Loucy (cell line): Measurements from ENCODE around the gene TENM4.

Source experiments
- H2AFZ ChIP-seq: fragments of 200-600 bp; sonication (generic); 2 replicates; pipeline ENCODE4 v1.6.0; 2016; ENCODE audit warnings: antibody characterized with exemption, mild to moderate bottlenecking, low read length, moderate library complexity
- H3F3A ChIP-seq: fragments of 200-600 bp; 2 replicates; pipeline ENCODE4 v1.6.0; 2016; ENCODE audit warnings: antibody characterized with exemption, low read depth, mild to moderate bottlenecking
- H3K27me3 ChIP-seq: fragments of 200-600 bp; sonication (generic); 2 replicates; pipeline ENCODE4 v1.6.1; 2014; ENCODE audit warnings: low read length, mild to moderate bottlenecking; ENCODE audit not compliant: insufficient read depth, poor library complexity, severe bottlenecking
- H3K36me3 ChIP-seq: fragments of 200-600 bp; sonication (generic); 2 replicates; pipeline ENCODE4 v1.6.1; 2016; ENCODE audit warnings: low read length; ENCODE audit not compliant: insufficient read depth
- H3K4me1 ChIP-seq: fragments of 200-600 bp; sonication (generic); 2 replicates; pipeline ENCODE4 v1.5.1; 2014; ENCODE audit warnings: low read length, mild to moderate bottlenecking; ENCODE audit not compliant: insufficient read depth, poor library complexity, severe bottlenecking
- H3K4me2 ChIP-seq: fragments of 200-600 bp; sonication (generic); 2 replicates; pipeline ENCODE4 v1.6.0; 2014; ENCODE audit warnings: antibody characterized with exemption, low read length, low read depth, mild to moderate bottlenecking; ENCODE audit not compliant: poor library complexity, severe bottlenecking
- H3K4me3 ChIP-seq: fragments of 200-600 bp; sonication (generic); 2 replicates; pipeline ENCODE4 v1.5.1; 2014; ENCODE audit warnings: low read length, mild to moderate bottlenecking, mixed read lengths; ENCODE audit not compliant: poor library complexity, severe bottlenecking
- H3K79me2 ChIP-seq: fragments of 200-600 bp; sonication (generic); 2 replicates; pipeline ENCODE4 v1.6.1; 2014; ENCODE audit warnings: low read length; ENCODE audit not compliant: insufficient read depth
- H3K9ac ChIP-seq: fragments of 200-600 bp; sonication (generic); 2 replicates; pipeline ENCODE4 v1.6.0; 2014; ENCODE audit warnings: mild to moderate bottlenecking, low read depth, low read length, moderate library complexity; ENCODE audit not compliant: poor library complexity, severe bottlenecking
- H3K9me2 ChIP-seq: fragments of 200-600 bp; sonication (generic); replicated peaks from 2 replicates; pipeline ENCODE4 v1.6.1; 2016; ENCODE audit warnings: low read depth, low read length, mixed read lengths
- H3K9me3 ChIP-seq: fragments of 200-600 bp; sonication (generic); 2 replicates; pipeline ENCODE4 v1.6.1; 2014; ENCODE audit warnings: mild to moderate bottlenecking, antibody characterized with exemption, low read length, low read depth; ENCODE audit not compliant: insufficient read depth
- H4K20me1 ChIP-seq: fragments of 200-600 bp; sonication (generic); 2 replicates; pipeline ENCODE4 v1.6.0; 2014; ENCODE audit warnings: antibody characterized with exemption, low read length, mild to moderate bottlenecking; ENCODE audit not compliant: insufficient read depth, poor library complexity, severe bottlenecking
- CTCF ChIP-seq: fragments of 200-600 bp; sonication (generic); conservative IDR thresholded peaks from 2 replicates; pipeline ENCODE4 v1.5.1; 2014; ENCODE audit warnings: mild to moderate bottlenecking, antibody characterized with exemption, low read length
- EZH2phosphoT487 ChIP-seq: fragments of 200-600 bp; IDR thresholded peaks from 2 replicates; pipeline ENCODE4 v1.6.1; 2018; ENCODE audit warnings: antibody characterized with exemption, mild to moderate bottlenecking, moderate library complexity, borderline replicate concordance

The TENM4 gene

GRCh38 chr11:78815831-78816230 is 625.0 kb downstream of the TENM4 start:
- H2AFZ ChIP-seq: no peak overlapping the region
- no peak overlapping the region for H3K9ac ChIP-seq
- TF ChIP-seq CTCF: no peak
- TF ChIP-seq EZH2phosphoT487: no peak
- no peak overlapping the region for H3K4me2 ChIP-seq
- no peaks in the 10 kb centered on the region for H3K79me2 ChIP-seq
- H4K20me1 ChIP-seq: no peaks in the 10 kb centered on the region
- no peaks in the 10 kb centered on the region; the same call in 1 of the 2 replicates for H3K9me3 ChIP-seq
- no peaks in the 10 kb centered on the region for H3F3A ChIP-seq
- no peaks in the 10 kb centered on the region for H3K27me3 ChIP-seq
- no peaks in the 10 kb centered on the region for H3K9me2 ChIP-seq
- no peaks in the 10 kb centered on the region for H3K36me3 ChIP-seq
- H3K4me1 ChIP-seq: no peaks in the 10 kb centered on the region
- H3K4me3 ChIP-seq: no peak overlapping the region

GRCh38 chr11:78812513-78813293 is 628.1 kb downstream of the TENM4 start:
- H3K9ac ChIP-seq: no peak overlapping the region
- H3K4me2 ChIP-seq: no peak overlapping the region
- no peak for TF ChIP-seq CTCF
- no peak for TF ChIP-seq EZH2phosphoT487

GRCh38 chr11:78810559-78811009 is 630.2 kb downstream of the TENM4 start:
- TF ChIP-seq CTCF (no peak), EZH2phosphoT487 (no peak)
- Histone ChIP-seq H3K79me2 (no peaks in the 10 kb centered on the region), H3K4me2 (no peak overlapping the region), H3K27me3 (no peaks in the 10 kb centered on the region), H3F3A (no peaks in the 10 kb centered on the region), H4K20me1 (no peaks in the 10 kb centered on the region), H3K9ac (no peak overlapping the region), H3K9me3 (no peaks in the 10 kb centered on the region; the same call in 1 of the 2 replicates), H3K36me3 (no peaks in the 10 kb centered on the region), H3K4me3 (no peak overlapping the region), H3K4me1 (no peaks in the 10 kb centered on the region), H3K9me2 (no peaks in the 10 kb centered on the region), H2AFZ (no peak overlapping the region)

More at GRCh38 chr11:78812513-78813293, 628.1 kb downstream of the TENM4 start:
- Histone ChIP-seq H3K79me2 (no peaks in the 10 kb centered on the region), H4K20me1 (no peaks in the 10 kb centered on the region), H3K27me3 (no peaks in the 10 kb centered on the region), H3K4me1 (no peaks in the 10 kb centered on the region), H3K9me3 (no peaks in the 10 kb centered on the region; the same call in 1 of the 2 replicates), H2AFZ (no peak overlapping the region), H3K36me3 (no peaks in the 10 kb centered on the region), H3K4me3 (no peak overlapping the region), H3K9me2 (no peaks in the 10 kb centered on the region), H3F3A (no peaks in the 10 kb centered on the region)
